ENCODE data around the gene PCGF2.

PCGF2 gene

DNA sequence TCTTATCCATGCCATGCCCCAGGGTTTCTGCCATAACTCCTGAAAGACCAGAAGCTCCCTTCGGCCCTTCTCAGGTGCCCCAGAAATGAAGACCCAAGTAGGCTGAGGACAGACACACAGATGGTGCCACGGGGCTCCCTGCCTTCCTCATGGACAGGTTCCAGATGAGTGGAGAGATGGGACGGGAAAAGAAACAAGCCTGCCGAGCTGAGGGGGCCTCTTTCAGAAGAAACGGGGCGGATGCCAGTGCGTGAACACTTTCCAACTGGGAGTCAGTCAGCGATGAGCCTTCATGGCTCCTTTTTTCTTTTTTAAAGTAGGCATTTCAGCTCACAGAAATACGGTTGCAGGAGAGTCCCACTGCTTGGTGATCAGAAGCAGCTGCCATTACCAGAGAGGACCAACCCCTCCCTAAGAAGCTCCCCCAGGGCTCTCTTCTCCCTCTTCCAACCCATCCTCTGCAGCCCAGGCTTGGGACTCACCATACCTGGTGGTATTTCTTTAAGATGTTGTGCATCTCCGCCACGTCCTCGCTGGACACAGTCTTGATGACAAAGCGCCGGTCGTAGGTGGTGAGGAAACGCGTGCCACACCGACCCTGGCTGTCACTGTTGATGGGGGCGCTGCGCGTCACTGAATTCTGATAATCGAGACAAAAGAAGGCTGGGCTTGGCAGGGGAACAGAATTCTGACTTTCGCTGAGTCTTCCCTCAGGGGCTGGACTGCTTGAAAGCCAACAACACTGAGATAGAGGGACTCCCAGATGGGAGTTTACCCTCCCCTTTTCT lies 32.0 kb upstream of the PCGF2 start (continued):
- TF ChIP-seq, protein P1, sequence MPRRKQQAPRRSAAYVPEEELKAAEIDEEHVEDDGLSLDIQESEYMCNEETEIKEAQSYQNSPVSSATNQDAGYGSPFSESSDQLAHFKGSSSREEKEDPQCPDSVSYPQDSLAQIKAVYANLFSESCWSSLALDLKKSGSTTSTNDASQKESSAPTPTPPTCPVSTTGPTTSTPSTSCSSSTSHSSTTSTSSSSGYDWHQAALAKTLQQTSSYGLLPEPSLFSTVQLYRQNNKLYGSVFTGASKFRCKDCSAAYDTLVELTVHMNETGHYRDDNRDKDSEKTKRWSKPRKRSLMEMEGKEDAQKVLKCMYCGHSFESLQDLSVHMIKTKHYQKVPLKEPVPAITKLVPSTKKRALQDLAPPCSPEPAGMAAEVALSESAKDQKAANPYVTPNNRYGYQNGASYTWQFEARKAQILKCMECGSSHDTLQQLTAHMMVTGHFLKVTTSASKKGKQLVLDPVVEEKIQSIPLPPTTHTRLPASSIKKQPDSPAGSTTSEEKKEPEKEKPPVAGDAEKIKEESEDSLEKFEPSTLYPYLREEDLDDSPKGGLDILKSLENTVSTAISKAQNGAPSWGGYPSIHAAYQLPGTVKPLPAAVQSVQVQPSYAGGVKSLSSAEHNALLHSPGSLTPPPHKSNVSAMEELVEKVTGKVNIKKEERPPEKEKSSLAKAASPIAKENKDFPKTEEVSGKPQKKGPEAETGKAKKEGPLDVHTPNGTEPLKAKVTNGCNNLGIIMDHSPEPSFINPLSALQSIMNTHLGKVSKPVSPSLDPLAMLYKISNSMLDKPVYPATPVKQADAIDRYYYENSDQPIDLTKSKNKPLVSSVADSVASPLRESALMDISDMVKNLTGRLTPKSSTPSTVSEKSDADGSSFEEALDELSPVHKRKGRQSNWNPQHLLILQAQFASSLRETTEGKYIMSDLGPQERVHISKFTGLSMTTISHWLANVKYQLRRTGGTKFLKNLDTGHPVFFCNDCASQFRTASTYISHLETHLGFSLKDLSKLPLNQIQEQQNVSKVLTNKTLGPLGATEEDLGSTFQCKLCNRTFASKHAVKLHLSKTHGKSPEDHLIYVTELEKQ (tag by site-specific recombination; IDR thresholded peaks at IDR 0.05; ENCODE audit: borderline replicate concordance), result no peak

DNA sequence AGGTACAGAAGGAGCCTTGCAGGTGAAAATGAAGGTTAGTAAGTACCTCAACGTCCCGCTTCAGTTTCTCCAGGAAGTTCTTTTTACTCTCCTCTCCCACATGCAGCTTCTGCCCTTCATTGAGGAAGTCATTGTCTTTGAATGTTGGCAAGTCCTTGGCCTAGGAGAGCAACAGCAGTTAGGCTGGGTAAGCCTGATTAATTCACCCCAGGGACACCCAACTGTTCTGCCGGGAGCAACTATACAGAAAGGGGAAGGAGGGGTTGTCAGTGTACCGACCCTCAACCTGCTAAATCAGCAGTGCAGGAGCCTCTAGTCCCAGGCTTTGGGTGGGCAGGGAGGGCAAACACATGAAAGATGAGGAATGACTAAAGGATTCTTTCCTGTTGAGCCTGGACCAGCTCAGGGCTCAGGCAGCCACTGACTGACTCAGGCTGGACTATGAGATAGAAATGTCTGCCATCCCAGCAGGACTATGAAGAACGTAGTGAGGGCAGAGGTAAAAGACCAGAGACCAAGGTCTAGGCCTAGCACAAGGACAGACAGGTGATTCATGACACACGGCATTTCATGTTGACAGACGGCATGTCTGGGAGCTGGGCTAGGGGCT lies 29.6 kb upstream of the PCGF2 start:
- peaks cover 60 to 95% of the 10 kb centered on the region in 2 experiments for H3K36me3 ChIP-seq (ENCODE audit: control insufficient read depth in 2 of 2, insufficient read depth in 1 of 2, low read length in 2 of 2)
- no peak for TF ChIP-seq ZNF610 (tag by site-specific recombination; IDR thresholded peaks at IDR 0.05; ENCODE audit: borderline replicate concordance)
- TF ChIP-seq, protein P2, sequence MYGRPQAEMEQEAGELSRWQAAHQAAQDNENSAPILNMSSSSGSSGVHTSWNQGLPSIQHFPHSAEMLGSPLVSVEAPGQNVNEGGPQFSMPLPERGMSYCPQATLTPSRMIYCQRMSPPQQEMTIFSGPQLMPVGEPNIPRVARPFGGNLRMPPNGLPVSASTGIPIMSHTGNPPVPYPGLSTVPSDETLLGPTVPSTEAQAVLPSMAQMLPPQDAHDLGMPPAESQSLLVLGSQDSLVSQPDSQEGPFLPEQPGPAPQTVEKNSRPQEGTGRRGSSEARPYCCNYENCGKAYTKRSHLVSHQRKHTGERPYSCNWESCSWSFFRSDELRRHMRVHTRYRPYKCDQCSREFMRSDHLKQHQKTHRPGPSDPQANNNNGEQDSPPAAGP (tag by site-specific recombination; IDR thresholded peaks at IDR 0.05), result no peak
- no peak for TF ChIP-seq ZNF514 (tag by site-specific recombination; IDR thresholded peaks at IDR 0.05)
- TF ChIP-seq ZNF140 (tag by site-specific recombination; IDR thresholded peaks at IDR 0.05), result no peak
- TF ChIP-seq, protein P3, sequence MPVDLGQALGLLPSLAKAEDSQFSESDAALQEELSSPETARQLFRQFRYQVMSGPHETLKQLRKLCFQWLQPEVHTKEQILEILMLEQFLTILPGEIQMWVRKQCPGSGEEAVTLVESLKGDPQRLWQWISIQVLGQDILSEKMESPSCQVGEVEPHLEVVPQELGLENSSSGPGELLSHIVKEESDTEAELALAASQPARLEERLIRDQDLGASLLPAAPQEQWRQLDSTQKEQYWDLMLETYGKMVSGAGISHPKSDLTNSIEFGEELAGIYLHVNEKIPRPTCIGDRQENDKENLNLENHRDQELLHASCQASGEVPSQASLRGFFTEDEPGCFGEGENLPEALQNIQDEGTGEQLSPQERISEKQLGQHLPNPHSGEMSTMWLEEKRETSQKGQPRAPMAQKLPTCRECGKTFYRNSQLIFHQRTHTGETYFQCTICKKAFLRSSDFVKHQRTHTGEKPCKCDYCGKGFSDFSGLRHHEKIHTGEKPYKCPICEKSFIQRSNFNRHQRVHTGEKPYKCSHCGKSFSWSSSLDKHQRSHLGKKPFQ (tag by site-specific recombination; IDR thresholded peaks at IDR 0.05), result no peak
- TF ChIP-seq HOXD13 (CRISPR knock-in tag; IDR thresholded peaks at IDR 0.05; ENCODE audit: borderline replicate concordance), result no peak
- no peak for TF ChIP-seq ZFP69B (tag by site-specific recombination; IDR thresholded peaks at IDR 0.05)
- no peak for TF ChIP-seq ZNF48 (tag by site-specific recombination; IDR thresholded peaks at IDR 0.05)
- no peak for TF ChIP-seq ZNF169 (tag by site-specific recombination; IDR thresholded peaks at IDR 0.05)
- TF ChIP-seq ZNF324 (tag by site-specific recombination; IDR thresholded peaks at IDR 0.05), result no peak
- no peak for TF ChIP-seq ZNF792 (tag by site-specific recombination; IDR thresholded peaks at IDR 0.05)
- TF ChIP-seq ZNF311 (tag by site-specific recombination; IDR thresholded peaks at IDR 0.05; ENCODE audit: borderline replicate concordance), result no peak
- TF ChIP-seq ZNF391 (tag by site-specific recombination; IDR thresholded peaks at IDR 0.05; ENCODE audit: borderline replicate concordance, low read depth), result no peak
- TF ChIP-seq ZNF521 (tag by site-specific recombination; IDR thresholded peaks at IDR 0.05), result no peak
- TF ChIP-seq, protein P4, sequence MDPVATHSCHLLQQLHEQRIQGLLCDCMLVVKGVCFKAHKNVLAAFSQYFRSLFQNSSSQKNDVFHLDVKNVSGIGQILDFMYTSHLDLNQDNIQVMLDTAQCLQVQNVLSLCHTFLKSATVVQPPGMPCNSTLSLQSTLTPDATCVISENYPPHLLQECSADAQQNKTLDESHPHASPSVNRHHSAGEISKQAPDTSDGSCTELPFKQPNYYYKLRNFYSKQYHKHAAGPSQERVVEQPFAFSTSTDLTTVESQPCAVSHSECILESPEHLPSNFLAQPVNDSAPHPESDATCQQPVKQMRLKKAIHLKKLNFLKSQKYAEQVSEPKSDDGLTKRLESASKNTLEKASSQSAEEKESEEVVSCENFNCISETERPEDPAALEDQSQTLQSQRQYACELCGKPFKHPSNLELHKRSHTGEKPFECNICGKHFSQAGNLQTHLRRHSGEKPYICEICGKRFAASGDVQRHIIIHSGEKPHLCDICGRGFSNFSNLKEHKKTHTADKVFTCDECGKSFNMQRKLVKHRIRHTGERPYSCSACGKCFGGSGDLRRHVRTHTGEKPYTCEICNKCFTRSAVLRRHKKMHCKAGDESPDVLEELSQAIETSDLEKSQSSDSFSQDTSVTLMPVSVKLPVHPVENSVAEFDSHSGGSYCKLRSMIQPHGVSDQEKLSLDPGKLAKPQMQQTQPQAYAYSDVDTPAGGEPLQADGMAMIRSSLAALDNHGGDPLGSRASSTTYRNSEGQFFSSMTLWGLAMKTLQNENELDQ (tag by site-specific recombination; IDR thresholded peaks at IDR 0.05; ENCODE audit: low read depth), result no peak
- no peak for TF ChIP-seq ZNF777 (tag by site-specific recombination; IDR thresholded peaks at IDR 0.05; ENCODE audit: borderline replicate concordance)
- ChIA-PET POLR2A (interaction anchor here (1.5 kb wide), 1 partner anchor 13 kb away, joined by 4 read pairs; no protein-coding TSS in a partner anchor), CTCF (interaction anchor here (0.5 kb wide), 1 partner anchor 357 kb away, joined by 3 read pairs; no protein-coding TSS in a partner anchor)
- no peaks in the 10 kb centered on the region for H3K9me3 ChIP-seq (ENCODE audit: control insufficient read depth, insufficient read depth, low read depth, low read length)
- H3K4me3 ChIP-seq (ENCODE audit: low read depth, low read length), result no peak overlapping the region
- H3K27ac ChIP-seq (ENCODE audit: extremely low read depth, low read depth, low read length), result no peak overlapping the region
- no peaks in the 10 kb centered on the region for H3K4me1 ChIP-seq (ENCODE audit: control insufficient read depth, insufficient read depth, low read length)
